Measurements from ENCODE around the gene VEZT.
"Not testable (repeated sequence)": the region's sequence is repeated elsewhere in the genome, so short reads cannot be mapped to it uniquely, and the experiment has no call there.

Gene VEZT

GRCh38 chr12:95227818-95228356 lies 10.3 kb downstream of the VEZT start:
- DNase-seq = no peak

GRCh38 chr12:95228617-95229016 lies 11.0 kb downstream of the VEZT start:
- DNase-seq = no peak

- no peak for DNase-seq
These were observed 12.0 kb downstream of the VEZT start for GRCh38 chr12:95229636-95230035.

- no peak for DNase-seq
These were observed 12.7 kb downstream of the VEZT start for GRCh38 chr12:95230313-95230712.

GRCh38 chr12:95231190-95231589 lies 13.6 kb downstream of the VEZT start:
- DNase-seq = no peak

- not testable (repeated sequence) for DNase-seq
These were observed 16.6 kb downstream of the VEZT start for GRCh38 chr12:95234187-95234586.

- not testable (repeated sequence) for DNase-seq
These were observed 18.0 kb downstream of the VEZT start for GRCh38 chr12:95235621-95236020.

- no peak for DNase-seq
These were observed 19.7 kb downstream of the VEZT start for GRCh38 chr12:95237315-95237714.

- DNase-seq = no peak
These were observed 20.5 kb downstream of the VEZT start for GRCh38 chr12:95238150-95238549.

- no peak for DNase-seq
These were observed 21.6 kb downstream of the VEZT start for GRCh38 chr12:95239216-95239615.

- not testable (repeated sequence) for DNase-seq
These were observed 22.2 kb downstream of the VEZT start for GRCh38 chr12:95239835-95240234.

GRCh38 chr12:95240556-95240955 lies 22.9 kb downstream of the VEZT start:
- DNase-seq = no peak

- not testable (repeated sequence) for DNase-seq
These were observed 23.5 kb downstream of the VEZT start for GRCh38 chr12:95241138-95241537.

GRCh38 chr12:95241761-95242506 lies 24.3 kb downstream of the VEZT start:
- no peak for DNase-seq

- no peak for DNase-seq
These were observed 26.0 kb downstream of the VEZT start for GRCh38 chr12:95243497-95244183.

- DNase-seq = no peak
These were observed 26.7 kb downstream of the VEZT start for GRCh38 chr12:95244350-95244749.

- DNase-seq = no peak
These were observed 30.5 kb downstream of the VEZT start for GRCh38 chr12:95248095-95248494.

GRCh38 chr12:95248604-95249360 lies 31.2 kb downstream of the VEZT start:
- no peak for DNase-seq

- no peak for DNase-seq
These were observed 35.8 kb downstream of the VEZT start for GRCh38 chr12:95253386-95253785.

- DNase-seq = no peak
These were observed 39.9 kb downstream of the VEZT start for GRCh38 chr12:95257541-95257940.

GRCh38 chr12:95258151-95258550 lies 40.5 kb downstream of the VEZT start:
- DNase-seq = no peak

- DNase-seq = no peak
These were observed 41.2 kb downstream of the VEZT start for GRCh38 chr12:95258803-95259202.

- DNase-seq = no peak
These were observed 41.8 kb downstream of the VEZT start for GRCh38 chr12:95259368-95259767.

Measured in CD4-positive, alpha-beta T cell treated with Interleukin-6 for 4 hours (primary cell).